ENCODE measurements around the gene APLP1. TPM values are rescaled to one million over a fixed set of nuclear protein-coding genes. Genes with fewer than 3 reads are reported as not detected.

The APLP1 gene
- under 1 TPM in 2 of 4 donors, not detected in 2; 0.27 to 0.33 TPM for total RNA-seq

GRCh38 chr19:35868172-35868822, at the start of gene APLP1:
APLP1 (plus strand) TSS chr19:35868574; CDS start chr19:35868637, 63 bp downstream.
- Histone ChIP-seq H3K9me3 (no peaks in the 10 kb centered on the region), H3K36me3 (no peaks in the 10 kb centered on the region), H3K4me1 (peaks cover 7 to 15% of the 10 kb centered on the region in 2 donors), H3K27ac (no peak within 1 kb of the TSS), H3K27me3 (peaks cover 36 to 59% (median 37%) of the 10 kb centered on the region in 3 donors), H3K4me3 (peak within 1 kb of the TSS; percentile 7 to 50 (median 42))
- DNase-seq = no peak
- ATAC-seq = peak in 1 of 2 donors; percentile 44
- in situ Hi-C loops (cut with MboI; ENCODE audit: low sequenced_read_pairs in 4 of 4) = no loop called here
- no peak for TF ChIP-seq POLR2A (IDR thresholded peaks at IDR 0.05)
- no peak for TF ChIP-seq CTCF (IDR thresholded peaks at IDR 0.05 in 4 of 5, conservative IDR thresholded peaks at IDR 0.05 in 1 of 5)
- intact Hi-C loops (cut with DNase I; ENCODE audit: low total_unique reads) = no loop called here

- ATAC-seq = no peak
- H3K9me3 ChIP-seq = no peaks in the 10 kb centered on the region
- peaks cover 0 to 10% (median 3%) of the 10 kb centered on the region in 3 donors for H3K27me3 ChIP-seq
Measured at GRCh38 chr19:35822579-35822978, 45.8 kb upstream of the APLP1 start.

DNA sequence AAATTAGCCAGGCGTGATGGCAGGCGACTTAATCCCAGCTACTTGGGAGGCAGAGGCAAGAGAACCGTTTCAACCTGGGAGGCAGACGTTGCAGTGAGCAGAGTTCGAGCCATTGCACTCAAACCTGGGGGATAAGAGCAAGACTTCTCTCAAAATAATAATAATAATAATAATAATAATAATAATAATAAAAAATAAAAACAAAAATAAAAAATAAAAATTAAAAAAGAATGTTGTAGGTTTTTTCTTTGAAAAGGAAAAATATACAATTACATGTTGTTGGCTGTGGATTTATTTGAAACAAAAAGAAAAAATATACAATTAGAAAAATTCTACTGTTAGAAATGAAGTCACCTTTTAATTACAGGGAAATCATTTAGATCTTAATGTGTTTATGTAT, 44.2 kb upstream of the APLP1 start:
- intact Hi-C loops (cut with DNase I; ENCODE audit: low total_unique reads) (no loop called here), in situ Hi-C loops (cut with MboI; ENCODE audit: low sequenced_read_pairs in 4 of 4) (no loop called here)
- no peaks in the 10 kb centered on the region for H3K4me1 ChIP-seq
- peaks cover 0 to 3% (median 3%) of the 10 kb centered on the region in 3 donors for H3K27me3 ChIP-seq
- H3K4me3 ChIP-seq = no peak overlapping the region
- H3K27ac ChIP-seq = no peak overlapping the region
- TF ChIP-seq POLR2A (IDR thresholded peaks at IDR 0.05) = no peak
- TF ChIP-seq CTCF (IDR thresholded peaks at IDR 0.05 in 4 of 5, conservative IDR thresholded peaks at IDR 0.05 in 1 of 5) = no peak
- DNase-seq (no peak), ATAC-seq (no peak)
- H3K9me3 ChIP-seq = no peaks in the 10 kb centered on the region
- no peaks in the 10 kb centered on the region for H3K36me3 ChIP-seq

More at GRCh38 chr19:35822579-35822978, 45.8 kb upstream of the APLP1 start:
- H3K4me1 ChIP-seq = no peaks in the 10 kb centered on the region
- no peaks in the 10 kb centered on the region for H3K36me3 ChIP-seq
- no peak overlapping the region for H3K4me3 ChIP-seq
- in situ Hi-C loops (cut with MboI; ENCODE audit: low sequenced_read_pairs in 4 of 4) (no loop called here), intact Hi-C loops (cut with DNase I; ENCODE audit: low total_unique reads) (no loop called here)
- DNase-seq = no peak
- TF ChIP-seq CTCF (IDR thresholded peaks at IDR 0.05 in 4 of 5, conservative IDR thresholded peaks at IDR 0.05 in 1 of 5) (no peak), POLR2A (IDR thresholded peaks at IDR 0.05) (no peak)
- no peak overlapping the region for H3K27ac ChIP-seq

- in situ Hi-C loops (cut with MboI; ENCODE audit: low sequenced_read_pairs in 4 of 4) (no loop called here), intact Hi-C loops (cut with DNase I; ENCODE audit: low total_unique reads) (no loop called here)
- Histone ChIP-seq H3K9me3 (no peaks in the 10 kb centered on the region), H3K36me3 (no peaks in the 10 kb centered on the region), H3K27ac (no peak overlapping the region), H3K4me1 (no peaks in the 10 kb centered on the region), H3K27me3 (peaks cover 0 to 3% (median 2%) of the 10 kb centered on the region in 3 donors), H3K4me3 (no peak overlapping the region)
- DNase-seq (no peak), ATAC-seq (no peak)
- no peak for TF ChIP-seq CTCF (IDR thresholded peaks at IDR 0.05 in 4 of 5, conservative IDR thresholded peaks at IDR 0.05 in 1 of 5)
- no peak for TF ChIP-seq POLR2A (IDR thresholded peaks at IDR 0.05)
Measured at GRCh38 chr19:35828692-35829301, 39.6 kb upstream of the APLP1 start.

Data from gastrocnemius medialis (tissue), 4 donors.